NB4 (cell line): Measurements from ENCODE around the gene STX16.

Experiments used
- DNase-seq: peaks from one replicate; pipeline ENCODE4 v3.0.0; 2010; ENCODE audit warnings: low read depth
- H3K4me3 ChIP-seq: one replicate; pipeline ENCODE4 v1.5.1; 2011; ENCODE audit warnings: mild to moderate bottlenecking, low read depth, low read length, moderate library complexity
- MYC ChIP-seq: IDR thresholded peaks from 2 replicates; pipeline ENCODE4 v1.6.1; 2011; ENCODE audit warnings: low read depth, low read length
- POLR2A ChIP-seq: IDR thresholded peaks from 2 replicates; pipeline ENCODE4 v1.6.1; 2011; ENCODE audit warnings: mild to moderate bottlenecking; ENCODE audit not compliant: insufficient read length; ENCODE audit errors: extremely low read depth
- TF ChIP-seq, protein P1 (sequence below): IDR thresholded peaks from 2 replicates; pipeline ENCODE4 v1.6.1; 2011; ENCODE audit warnings: low read depth, low read length
- TF ChIP-seq, protein P2 (sequence below): IDR thresholded peaks from one replicate; pipeline ENCODE4 v1.5.1; 2012; ENCODE audit warnings: low read depth, low read length

The STX16 gene

GRCh38 chr20:58627212-58628072 lies 23.6 kb upstream of the STX16 start:
- TF ChIP-seq, protein P1, sequence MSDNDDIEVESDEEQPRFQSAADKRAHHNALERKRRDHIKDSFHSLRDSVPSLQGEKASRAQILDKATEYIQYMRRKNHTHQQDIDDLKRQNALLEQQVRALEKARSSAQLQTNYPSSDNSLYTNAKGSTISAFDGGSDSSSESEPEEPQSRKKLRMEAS = peak; percentile 27; the same call in 1 of the 2 replicates
- no peak for TF ChIP-seq MYC
- H3K4me3 ChIP-seq = no peak overlapping the region
- DNase-seq = peak; percentile 59

- TF ChIP-seq, protein P1 = no peak
- TF ChIP-seq MYC = no peak
- no peak overlapping the region for H3K4me3 ChIP-seq
- DNase-seq = no peak
These were observed 22.4 kb upstream of the STX16 start for GRCh38 chr20:58628491-58629214.

DNA sequence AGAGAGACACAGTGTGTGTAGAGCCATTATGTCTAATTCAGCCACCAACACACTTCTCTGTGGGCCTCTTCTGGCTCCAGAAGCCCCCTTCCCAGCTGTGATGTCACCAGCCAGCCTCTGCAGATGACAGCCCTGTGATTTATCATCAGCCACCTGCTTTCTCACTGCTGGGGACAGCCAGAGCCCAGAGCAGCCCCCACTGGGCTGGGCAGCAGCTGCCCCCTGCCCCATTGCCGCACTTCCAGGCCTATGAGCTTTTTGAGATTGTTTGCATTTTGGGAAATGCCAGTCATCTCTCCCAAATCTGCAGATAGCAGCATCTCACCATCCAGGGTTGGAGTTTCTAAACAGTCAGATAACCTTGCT lies 21.9 kb upstream of the STX16 start:
- H3K4me3 ChIP-seq = no peak overlapping the region
- no peak for DNase-seq
- no peak for TF ChIP-seq POLR2A
- no peak for TF ChIP-seq MYC
- TF ChIP-seq, protein P1 = no peak
- TF ChIP-seq, protein P2, sequence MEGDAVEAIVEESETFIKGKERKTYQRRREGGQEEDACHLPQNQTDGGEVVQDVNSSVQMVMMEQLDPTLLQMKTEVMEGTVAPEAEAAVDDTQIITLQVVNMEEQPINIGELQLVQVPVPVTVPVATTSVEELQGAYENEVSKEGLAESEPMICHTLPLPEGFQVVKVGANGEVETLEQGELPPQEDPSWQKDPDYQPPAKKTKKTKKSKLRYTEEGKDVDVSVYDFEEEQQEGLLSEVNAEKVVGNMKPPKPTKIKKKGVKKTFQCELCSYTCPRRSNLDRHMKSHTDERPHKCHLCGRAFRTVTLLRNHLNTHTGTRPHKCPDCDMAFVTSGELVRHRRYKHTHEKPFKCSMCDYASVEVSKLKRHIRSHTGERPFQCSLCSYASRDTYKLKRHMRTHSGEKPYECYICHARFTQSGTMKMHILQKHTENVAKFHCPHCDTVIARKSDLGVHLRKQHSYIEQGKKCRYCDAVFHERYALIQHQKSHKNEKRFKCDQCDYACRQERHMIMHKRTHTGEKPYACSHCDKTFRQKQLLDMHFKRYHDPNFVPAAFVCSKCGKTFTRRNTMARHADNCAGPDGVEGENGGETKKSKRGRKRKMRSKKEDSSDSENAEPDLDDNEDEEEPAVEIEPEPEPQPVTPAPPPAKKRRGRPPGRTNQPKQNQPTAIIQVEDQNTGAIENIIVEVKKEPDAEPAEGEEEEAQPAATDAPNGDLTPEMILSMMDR = no peak

GRCh38 chr20:58630063-58630462 lies 21.0 kb upstream of the STX16 start:
- no peak for DNase-seq
- TF ChIP-seq MYC (no peak), POLR2A (no peak)
- TF ChIP-seq, protein P2 = no peak
- TF ChIP-seq, protein P1 = no peak
- H3K4me3 ChIP-seq = no peak overlapping the region

DNA sequence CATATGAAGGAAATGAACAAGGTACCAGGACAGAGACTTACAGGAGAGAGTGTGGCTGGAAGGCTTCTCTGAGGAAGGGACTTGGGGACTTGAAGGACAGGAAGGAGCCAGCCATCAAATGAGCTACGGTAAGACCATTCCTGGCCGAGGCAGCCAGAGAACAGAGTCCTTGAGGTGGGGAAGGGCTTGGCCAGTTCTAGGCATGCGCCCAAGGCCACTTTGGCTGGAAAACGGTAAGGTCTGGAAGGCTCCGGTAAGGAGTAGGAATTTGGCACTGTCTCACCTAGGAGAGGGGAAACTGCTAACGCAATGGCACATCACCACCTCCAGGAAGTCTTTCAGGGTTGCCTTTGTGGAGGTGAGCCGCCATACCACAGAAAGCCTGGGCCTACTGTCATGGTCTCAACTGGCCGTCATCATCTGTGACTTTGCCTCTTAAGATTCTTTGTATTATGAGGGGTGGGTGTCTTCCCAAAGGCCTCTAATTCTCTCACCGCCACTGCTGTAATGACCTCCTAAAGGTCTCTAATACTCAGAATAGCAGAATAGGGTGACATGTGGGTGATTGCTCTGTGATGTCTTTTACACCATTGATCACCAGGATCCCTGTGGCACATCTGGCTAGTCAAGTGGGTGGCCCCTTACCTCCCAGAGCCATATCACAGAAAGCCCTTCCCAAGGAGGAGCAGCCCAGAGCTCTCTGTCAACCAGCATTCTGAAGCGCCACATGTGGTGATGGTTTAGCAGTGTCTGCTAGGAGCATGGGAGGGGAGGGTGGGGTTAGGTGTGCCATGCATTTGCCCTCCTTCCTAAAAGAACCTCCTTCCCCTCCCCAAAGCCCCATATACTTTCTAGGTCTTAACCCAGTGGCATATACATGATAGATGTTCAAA lies 17.7 kb upstream of the STX16 start:
- TF ChIP-seq, protein P2 = no peak
- no peak for TF ChIP-seq MYC
- no peak for TF ChIP-seq POLR2A
- TF ChIP-seq, protein P1 = no peak
- H3K4me3 ChIP-seq = no peak overlapping the region
- DNase-seq = no peak

DNA sequence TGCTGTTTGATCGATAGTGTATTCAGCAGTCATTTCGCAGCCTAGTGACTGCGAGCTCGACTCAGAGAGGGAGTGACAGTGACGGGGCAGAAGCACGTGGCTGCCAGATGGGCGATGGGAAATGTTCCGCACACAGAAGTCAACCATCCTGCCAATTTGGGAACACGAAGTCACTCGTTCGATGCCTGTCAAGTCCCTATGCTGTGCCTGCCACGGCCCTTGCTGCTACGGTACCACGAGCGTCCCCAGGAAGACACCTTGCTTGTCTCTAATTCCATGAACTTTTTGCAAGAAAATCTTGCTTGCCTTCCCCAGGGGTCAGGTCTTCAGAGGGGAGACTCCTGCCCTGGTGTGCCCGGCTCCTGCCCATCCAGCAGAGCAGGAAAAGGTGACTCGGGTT lies 17.0 kb upstream of the STX16 start:
- no peak overlapping the region for H3K4me3 ChIP-seq
- no peak for TF ChIP-seq POLR2A
- TF ChIP-seq, protein P2 = no peak
- TF ChIP-seq MYC = no peak
- TF ChIP-seq, protein P1 = no peak
- no peak for DNase-seq
